Vagina (tissue), 2 donors: Measurements from ENCODE around the gene EPHA1. TPM values are rescaled to one million over a fixed set of nuclear protein-coding genes. Genes with fewer than 3 reads are reported as not detected.

Experiments used
- DNase-seq, 2 donors: peaks; one replicate each; pipeline ENCODE4 v3.0.0-alpha.2; 2017; ENCODE audit errors: extremely low spot score in 2 of 2
- H3K27ac ChIP-seq: fragments of 200-600 bp; sonication (generic); one replicate; pipeline ENCODE4 v1.5.1; 2019
- H3K27me3 ChIP-seq: fragments of 200-600 bp; sonication (generic); one replicate; pipeline ENCODE4 v1.5.1; 2019
- H3K36me3 ChIP-seq, 2 donors: fragments of 200-600 bp; sonication (generic); one replicate each; pipeline ENCODE4 v1.5.1; 2017 to 2019
- H3K4me1 ChIP-seq: fragments of 200-600 bp; sonication (generic); one replicate; pipeline ENCODE4 v1.5.1; 2019
- H3K4me3 ChIP-seq, 2 donors: fragments of 200-600 bp; sonication (generic); 1 replicate in 1 of 2; 2 replicates in 1 of 2; pipeline ENCODE4 v1.5.1; 2016 to 2019
- H3K9me3 ChIP-seq: fragments of 200-600 bp; sonication (generic); one replicate; pipeline ENCODE4 v1.5.1; 2019
- CTCF ChIP-seq, 3 experiments: fragments of 450-650 bp in 2 of 3; fragments of 200-600 bp in 1 of 3; sonication (generic) in 1 of 3; IDR thresholded peaks; one replicate each; pipeline ENCODE4 v1.5.1; 2017 to 2019; ENCODE audit warnings: antibody characterized with exemption in 3 of 3, mild to moderate bottlenecking in 2 of 3, moderate library complexity in 2 of 3
- POLR2A ChIP-seq, 2 donors: fragments of 450-650 bp; IDR thresholded peaks; one replicate each; pipeline ENCODE4 v1.6.1; 2017; ENCODE audit warnings: antibody characterized with exemption in 2 of 2, mild to moderate bottlenecking in 2 of 2, moderate library complexity in 2 of 2
- POLR2AphosphoS5 ChIP-seq, 2 donors: sonication (generic); formaldehyde crosslinking; IDR thresholded peaks; one replicate each; pipeline ENCODE4 v1.9.0; 2017; ENCODE audit warnings: antibody characterized with exemption in 2 of 2, mild to moderate bottlenecking in 2 of 2, low read depth in 1 of 2; ENCODE audit not compliant: insufficient read depth in 1 of 2
- intact Hi-C: fragments of 100-400 bp; cut with DNase I; formaldehyde crosslinking; loops from one replicate; pipeline ENCODE4 v1.15.1; 2023
- total RNA-seq: library from RNA; depleted of rRNA; stranded (reverse); fragments of >200 nt; gene quantifications from one replicate; pipeline ENCODE4 v1.2.3, GENCODE V29; 2016

EPHA1 gene
- total RNA-seq, 1 donor from 2014 or later, result 51.3 TPM

GRCh38 chr7:143351060-143351459, 57.6 kb downstream of the EPHA1 start:
- Histone ChIP-seq H3K27ac (no peak overlapping the region), H3K4me1 (peaks cover under 1% of the 10 kb centered on the region), H3K27me3 (no peaks in the 10 kb centered on the region), H3K4me3 (no peak overlapping the region), H3K36me3 (no peaks in the 10 kb centered on the region), H3K9me3 (no peaks in the 10 kb centered on the region)
- no peak for DNase-seq
- intact Hi-C loops, result no loop called here
- TF ChIP-seq POLR2AphosphoS5 (IDR thresholded peaks at IDR 0.05; ENCODE audit: insufficient read depth in 1 of 2, low read depth in 1 of 2) (no peak), POLR2A (IDR thresholded peaks at IDR 0.05) (no peak), CTCF (IDR thresholded peaks at IDR 0.05) (no peak)

GRCh38 chr7:143347950-143348349, 60.7 kb downstream of the EPHA1 start:
- TF ChIP-seq POLR2AphosphoS5 (IDR thresholded peaks at IDR 0.05; ENCODE audit: insufficient read depth in 1 of 2, low read depth in 1 of 2) (no peak), CTCF (IDR thresholded peaks at IDR 0.05) (no peak), POLR2A (IDR thresholded peaks at IDR 0.05) (no peak)
- no peaks in the 10 kb centered on the region for H3K27me3 ChIP-seq
- H3K4me1 ChIP-seq, result peaks cover 6% of the 10 kb centered on the region
- H3K9me3 ChIP-seq, result no peaks in the 10 kb centered on the region
- H3K36me3 ChIP-seq, result no peaks in the 10 kb centered on the region
- intact Hi-C loops, result no loop called here
- no peak for DNase-seq
- no peak overlapping the region for H3K27ac ChIP-seq
- H3K4me3 ChIP-seq, result no peak overlapping the region

GRCh38 chr7:143346018-143346417, 62.6 kb downstream of the EPHA1 start:
- H3K27me3 ChIP-seq, result no peaks in the 10 kb centered on the region
- no peaks in the 10 kb centered on the region for H3K36me3 ChIP-seq
- no peak for DNase-seq
- no peak overlapping the region for H3K27ac ChIP-seq
- intact Hi-C loops, result no loop called here
- H3K4me1 ChIP-seq, result peaks cover 6% of the 10 kb centered on the region
- no peak overlapping the region for H3K4me3 ChIP-seq
- no peak for TF ChIP-seq POLR2AphosphoS5 (IDR thresholded peaks at IDR 0.05; ENCODE audit: insufficient read depth in 1 of 2, low read depth in 1 of 2)
- TF ChIP-seq POLR2A (IDR thresholded peaks at IDR 0.05), result no peak
- TF ChIP-seq CTCF (IDR thresholded peaks at IDR 0.05), result no peak
- H3K9me3 ChIP-seq, result no peaks in the 10 kb centered on the region

GRCh38 chr7:143345428-143345900, 63.2 kb downstream of the EPHA1 start:
- Histone ChIP-seq H3K4me3 (peak overlapping the region; percentile 1 to 25), H3K27ac (no peak overlapping the region), H3K9me3 (no peaks in the 10 kb centered on the region), H3K36me3 (no peaks in the 10 kb centered on the region), H3K4me1 (peaks cover 6% of the 10 kb centered on the region), H3K27me3 (no peaks in the 10 kb centered on the region)
- no peak for DNase-seq
- intact Hi-C loops, result no loop called here
- TF ChIP-seq CTCF (IDR thresholded peaks at IDR 0.05), result peak in 1 of 3 experiments; percentile 38
- no peak for TF ChIP-seq POLR2A (IDR thresholded peaks at IDR 0.05)

GRCh38 chr7:143343596-143343995, 65.1 kb downstream of the EPHA1 start:
- DNase-seq, result no peak
- no peaks in the 10 kb centered on the region for H3K27me3 ChIP-seq
- intact Hi-C loops, result no loop called here

More at GRCh38 chr7:143343596-143343995, 65.1 kb downstream of the EPHA1 start:
- H3K27ac ChIP-seq, result no peak overlapping the region
- TF ChIP-seq POLR2A (IDR thresholded peaks at IDR 0.05), result no peak
- H3K4me1 ChIP-seq, result peaks cover 6% of the 10 kb centered on the region
- no peak overlapping the region for H3K4me3 ChIP-seq
- no peaks in the 10 kb centered on the region for H3K9me3 ChIP-seq
- H3K36me3 ChIP-seq, result no peaks in the 10 kb centered on the region
